Measurements from ENCODE around the gene KRTAP10-1. TPM values are rescaled to one million over a fixed set of nuclear protein-coding genes. Genes with fewer than 3 reads are reported as not detected.
"Not testable (repeated sequence)": the region's sequence is repeated elsewhere in the genome, so short reads cannot be mapped to it uniquely, and the experiment has no call there.

The KRTAP10-1 gene
- polyA plus RNA-seq, 3 donors = not detected

GRCh38 chr21:44511219-44511937, 28.6 kb downstream of the KRTAP10-1 start:
- WGBS, 3 donors = 82 to 84% (median 82%) methylated on average over 11 of the region's 11 CpGs
- H3K27ac ChIP-seq (ENCODE audit: low read depth, low read length) = no peak overlapping the region

DNA sequence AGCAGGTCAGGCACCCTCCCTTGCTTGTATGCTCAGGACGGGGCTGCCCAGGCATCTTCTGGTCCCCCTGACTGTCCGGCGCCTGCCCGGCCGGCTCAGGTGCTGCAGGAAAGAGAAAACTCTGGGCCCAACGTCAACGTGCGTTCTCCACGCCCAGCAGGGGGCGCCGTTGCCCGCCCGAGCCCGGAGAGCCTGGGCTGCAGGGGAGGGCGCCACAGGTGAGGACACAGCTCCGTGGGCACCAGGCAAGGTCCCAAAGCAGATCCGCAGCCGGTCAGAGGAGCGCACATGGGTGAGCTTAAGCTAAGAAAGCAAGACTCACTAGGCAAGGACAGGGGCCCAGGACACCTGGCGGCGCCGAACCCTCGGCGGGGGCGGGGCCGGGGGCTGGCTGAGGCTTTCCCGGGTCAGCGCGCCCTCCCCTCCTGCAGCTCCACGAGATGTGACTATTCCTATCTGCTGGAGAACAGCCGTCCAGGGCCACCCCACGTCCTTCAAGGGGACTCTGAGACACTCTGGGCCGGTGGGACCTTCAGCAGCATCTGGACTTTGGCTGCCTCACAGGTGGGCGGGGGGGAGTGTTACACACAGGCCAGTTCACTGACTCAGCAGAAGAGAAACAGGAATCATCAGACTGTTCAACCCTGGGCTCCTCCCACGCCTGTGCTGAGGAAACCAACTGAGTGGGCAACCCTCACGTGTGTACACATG, 29.3 kb downstream of the KRTAP10-1 start:
- WGBS, 3 donors = 4 to 10% (median 7%) methylated on average over 33 to 36 of the region's 36 CpGs
- H3K27ac ChIP-seq (ENCODE audit: low read depth, low read length) = no peak overlapping the region

GRCh38 chr21:44510109-44510507, 29.9 kb downstream of the KRTAP10-1 start:
- H3K27ac ChIP-seq (ENCODE audit: low read depth, low read length) = no peak overlapping the region
- 46 to 63% (median 54%) methylated on average over 18 of the region's 18 CpGs for WGBS, 3 donors

DNA sequence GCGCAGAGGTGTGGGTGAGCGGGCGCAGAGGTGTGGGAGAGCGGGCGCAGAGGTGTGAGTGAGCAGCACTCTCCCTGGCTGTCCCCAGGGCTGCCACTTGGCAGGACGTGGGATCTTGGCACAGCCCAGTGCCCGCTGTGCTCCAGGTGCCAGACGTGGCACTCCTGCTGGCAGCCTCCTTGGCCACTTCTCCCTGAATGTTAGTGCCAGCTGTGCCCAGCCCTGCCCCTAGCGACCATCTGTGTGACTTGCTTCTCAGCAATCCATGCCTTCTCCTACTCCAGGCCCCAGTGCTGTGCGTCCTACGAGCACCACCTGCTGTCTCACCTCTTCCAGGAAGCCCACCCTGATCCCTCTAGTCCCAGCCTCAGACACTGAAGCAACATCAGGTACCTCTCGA, 30.5 kb downstream of the KRTAP10-1 start:
- 40 to 77% (median 76%) methylated on average over 10 to 12 of the region's 12 CpGs for WGBS, 3 donors
- H3K27ac ChIP-seq (ENCODE audit: low read depth, low read length) = no peak overlapping the region

GRCh38 chr21:44508711-44509445, 31.1 kb downstream of the KRTAP10-1 start:
- no peak overlapping the region for H3K27ac ChIP-seq (ENCODE audit: low read depth, low read length)
- whole genome bisulfite sequencing, 3 donors = 78 to 83% (median 81%) methylated on average over 30 of the region's 30 CpGs

DNA sequence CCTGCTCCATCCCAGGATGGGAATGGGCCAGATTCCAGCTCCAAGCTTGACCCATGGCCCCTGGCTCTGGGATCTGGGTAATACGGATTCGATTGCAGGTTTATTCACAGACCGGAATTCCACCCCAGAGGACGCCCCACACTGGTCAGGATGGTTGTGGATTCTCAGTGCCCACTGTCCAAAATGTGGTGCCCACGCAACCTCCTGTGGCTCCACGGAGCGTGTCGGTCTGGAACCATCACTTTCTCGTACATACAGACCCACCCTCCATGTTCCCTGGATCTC, 31.6 kb downstream of the KRTAP10-1 start:
- WGBS, 3 donors = 75 to 84% (median 82%) methylated on average over 9 of the region's 9 CpGs
- H3K27ac ChIP-seq (ENCODE audit: low read depth, low read length) = no peak overlapping the region

- 84 to 88% (median 86%) methylated on average over 26 of the region's 26 CpGs for WGBS, 3 donors
- no peak overlapping the region for H3K27ac ChIP-seq (ENCODE audit: low read depth, low read length)
Observed at GRCh38 chr21:44507673-44508425, 32.1 kb downstream of the KRTAP10-1 start.

DNA sequence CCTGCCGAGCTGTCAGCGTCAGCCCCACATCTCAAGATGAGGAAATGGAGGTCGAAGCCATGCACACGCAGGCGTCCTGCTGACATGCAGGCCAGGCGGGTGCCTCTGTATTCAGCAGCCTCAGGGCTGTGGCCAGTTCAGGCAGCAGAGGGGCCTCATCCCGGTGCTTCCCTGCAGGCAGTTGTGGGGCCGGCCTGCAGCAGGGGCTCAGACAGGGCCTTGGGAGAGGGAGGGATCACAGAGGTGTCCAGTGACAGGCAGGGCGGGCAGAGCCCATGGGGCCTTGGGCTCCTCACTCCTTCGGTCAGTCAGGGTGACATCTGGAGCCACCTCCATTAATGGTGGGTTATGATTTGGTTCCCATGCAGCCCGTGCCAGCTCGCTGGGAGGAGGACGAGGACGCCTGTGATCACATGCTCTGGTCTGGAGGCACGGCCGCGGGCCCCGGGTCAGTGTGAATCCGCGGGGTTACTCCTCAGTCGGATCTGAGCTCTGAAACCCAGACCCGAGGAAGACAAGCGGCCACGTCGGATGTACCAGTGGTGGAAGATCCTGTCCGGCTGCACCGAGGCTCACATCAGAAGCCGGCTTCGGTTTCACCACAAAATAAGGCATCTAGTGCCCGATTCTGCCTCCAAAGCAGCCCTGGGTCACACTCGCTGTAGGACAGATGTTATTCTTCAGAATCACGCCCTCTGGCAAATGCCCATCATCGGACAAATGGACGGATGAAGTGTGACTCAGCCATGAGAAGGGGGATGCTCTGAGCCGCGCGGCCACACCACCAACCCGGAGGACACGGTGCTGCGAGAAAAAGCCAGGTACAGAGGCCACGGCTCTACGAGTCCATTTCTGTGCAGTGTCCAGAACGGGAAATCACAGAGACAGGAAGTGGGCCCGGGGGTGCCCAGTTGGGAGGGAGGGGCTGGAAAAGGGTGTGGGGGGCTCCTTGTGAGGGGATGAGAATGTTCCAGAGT, 33.4 kb downstream of the KRTAP10-1 start:
- 79 to 84% (median 81%) methylated on average over 44 of the region's 44 CpGs for WGBS, 3 donors

GRCh38 chr21:44505673-44506278, 34.2 kb downstream of the KRTAP10-1 start:
- WGBS, 3 donors = 55 to 79% (median 72%) methylated on average over 16 of the region's 16 CpGs

More for the DNA sequence above, 33.4 kb downstream of the KRTAP10-1 start:
- H3K27ac ChIP-seq (ENCODE audit: low read depth, low read length) = no peak overlapping the region

DNA sequence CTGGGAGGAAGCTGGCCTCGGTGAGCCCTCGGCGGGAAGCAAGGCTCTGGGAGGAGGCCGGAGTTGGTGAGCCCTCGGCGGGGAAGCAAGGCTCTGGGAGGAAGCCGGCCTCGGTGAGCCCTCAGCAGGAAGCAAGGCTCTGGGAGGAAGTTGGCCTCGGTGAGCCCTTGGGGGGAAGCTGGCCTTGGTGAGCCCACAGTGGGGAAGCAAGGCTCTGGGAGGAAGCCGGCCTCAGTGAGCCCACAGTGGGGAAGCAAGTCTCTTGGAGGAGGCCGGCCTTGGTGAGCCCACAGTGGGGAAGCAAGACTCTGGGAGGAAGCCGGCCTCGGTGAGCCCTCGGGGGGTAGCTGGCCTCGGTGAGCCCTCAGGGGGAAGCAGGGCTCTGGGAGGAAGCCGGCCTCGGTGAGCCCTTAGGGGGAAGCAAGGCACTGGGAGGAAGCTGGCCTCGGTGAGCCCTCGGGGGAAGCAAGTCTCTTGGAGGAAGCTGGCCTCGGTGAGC, 36.0 kb downstream of the KRTAP10-1 start:
- WGBS, 3 donors = 37 to 74% (median 42%) methylated on average over 18 to 20 of the region's 20 CpGs
- no peak overlapping the region for H3K27ac ChIP-seq (ENCODE audit: low read depth, low read length)

More at GRCh38 chr21:44505673-44506278, 34.2 kb downstream of the KRTAP10-1 start:
- no peak overlapping the region for H3K27ac ChIP-seq (ENCODE audit: low read depth, low read length)

DNA sequence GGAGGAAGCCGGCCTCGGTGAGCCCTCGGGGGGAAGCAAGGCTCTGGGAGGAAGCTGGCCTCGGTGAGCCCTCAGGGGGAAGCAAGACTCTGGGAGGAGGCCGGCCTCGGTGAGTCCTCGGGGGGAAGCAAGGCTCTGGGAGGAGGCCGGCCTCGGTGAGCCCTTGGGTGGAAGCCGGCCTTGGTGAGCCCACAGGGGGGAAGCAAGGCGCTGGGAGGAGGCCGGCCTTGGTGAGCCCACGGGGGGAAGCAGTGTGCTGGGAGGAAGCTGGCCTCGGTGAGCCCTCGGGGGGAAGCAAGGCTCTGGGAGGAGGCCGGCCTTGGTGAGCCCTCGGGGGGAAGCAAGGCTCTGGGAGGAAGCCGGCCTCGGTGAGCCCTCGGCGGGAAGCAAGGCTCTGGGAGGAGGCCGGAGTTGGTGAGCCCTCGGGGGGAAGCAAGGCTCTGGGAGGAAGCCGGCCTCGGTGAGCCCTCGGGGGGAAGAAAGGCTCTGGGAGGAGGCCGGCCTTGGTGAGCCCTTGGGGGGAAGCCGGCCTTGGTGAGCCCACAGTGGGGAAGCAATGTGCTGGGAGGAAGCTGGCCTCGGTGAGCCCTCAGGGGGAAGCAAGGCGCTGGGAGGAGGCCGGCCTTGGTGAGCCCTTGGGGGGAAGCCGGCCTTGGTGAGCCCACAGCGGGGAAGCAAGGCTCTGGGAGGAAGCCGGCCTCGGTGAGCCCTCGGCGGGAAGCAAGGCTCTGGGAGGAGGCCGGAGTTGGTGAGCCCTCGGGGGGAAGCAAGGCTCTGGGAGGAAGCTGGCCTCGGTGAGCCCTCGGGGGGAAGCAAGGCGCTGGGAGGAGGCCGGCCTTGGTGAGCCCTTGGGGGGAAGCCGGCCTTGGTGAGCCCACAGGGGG, 36.7 kb downstream of the KRTAP10-1 start:
- WGBS, 3 donors = 61 to 79% (median 65%) methylated on average over 43 of the region's 44 CpGs

DNA sequence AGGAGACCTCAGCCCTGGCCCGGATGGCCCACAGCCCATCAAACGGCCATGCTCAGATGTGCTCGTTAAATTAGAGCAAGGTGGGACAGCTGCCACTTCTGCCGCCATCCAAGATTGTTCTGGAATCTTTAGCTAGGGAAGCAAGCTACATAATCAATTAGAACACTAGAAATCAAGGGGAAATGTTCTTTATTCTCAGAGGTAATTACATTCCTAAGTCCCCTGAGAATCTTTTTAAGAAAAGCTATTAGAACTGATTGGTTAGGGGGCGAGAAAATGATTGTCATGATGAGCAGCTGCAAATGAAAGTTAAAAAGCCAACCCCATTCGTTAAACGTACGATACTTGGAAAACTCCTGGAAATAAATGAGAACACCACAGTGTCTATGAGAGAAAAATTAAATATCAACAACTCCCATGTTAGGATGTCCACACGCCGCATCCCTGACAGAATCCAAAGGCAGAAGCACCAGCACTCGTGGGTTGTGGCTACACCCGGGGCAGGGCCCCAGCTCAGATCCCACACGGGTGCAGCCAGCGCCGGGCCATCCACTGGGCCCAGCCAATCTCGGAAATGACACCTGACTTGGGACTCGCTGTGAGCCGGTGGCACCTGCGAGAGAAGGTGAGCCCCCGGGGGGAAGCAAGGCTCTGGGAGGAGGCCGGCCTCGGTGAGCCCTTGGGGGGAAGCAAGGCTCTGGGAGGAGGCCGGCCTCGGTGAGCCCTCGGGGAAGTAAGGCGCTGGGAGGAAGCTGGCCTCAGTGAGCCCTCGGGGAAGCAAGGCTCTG, 37.6 kb downstream of the KRTAP10-1 start:
- H3K27ac ChIP-seq (ENCODE audit: low read depth, low read length) = no peak overlapping the region
- 83 to 84% (median 84%) methylated on average over 27 of the region's 27 CpGs for WGBS, 3 donors

More for the DNA sequence above, 36.7 kb downstream of the KRTAP10-1 start:
- not testable (repeated sequence) for H3K27ac ChIP-seq (ENCODE audit: low read depth, low read length)

DNA sequence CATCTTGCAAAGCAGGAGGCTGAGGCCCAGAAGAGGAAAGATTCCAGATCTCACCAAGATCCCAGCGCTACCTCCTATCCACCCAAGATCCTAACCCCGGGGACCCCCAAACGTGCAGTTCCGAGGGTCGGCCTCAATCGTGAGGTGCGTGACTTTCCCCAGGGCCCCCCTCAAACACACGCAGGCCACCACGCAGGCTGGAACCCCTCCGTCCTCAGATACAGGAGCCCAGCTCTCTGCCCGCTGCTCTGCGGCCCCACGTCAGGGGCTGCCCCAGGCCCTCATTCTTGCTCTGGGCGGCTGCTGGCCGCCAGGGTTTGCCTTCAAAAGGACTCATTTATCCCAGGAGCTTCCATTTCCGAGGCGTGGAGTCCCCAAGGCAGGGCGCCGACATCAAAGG, 39.9 kb downstream of the KRTAP10-1 start:
- WGBS, 3 donors = 77 to 89% (median 84%) methylated on average over 19 of the region's 19 CpGs
- H3K27ac ChIP-seq (ENCODE audit: low read depth, low read length) = no peak overlapping the region

- WGBS, 3 donors = 79 to 88% (median 84%) methylated on average over 14 to 23 of the region's 23 CpGs
- H3K27ac ChIP-seq (ENCODE audit: low read depth, low read length) = no peak overlapping the region
Observed at GRCh38 chr21:44499631-44500030, 40.4 kb downstream of the KRTAP10-1 start.

- WGBS, 3 donors = 80 to 86% (median 81%) methylated on average over 18 of the region's 18 CpGs
- no peak overlapping the region for H3K27ac ChIP-seq (ENCODE audit: low read depth, low read length)
Observed at GRCh38 chr21:44499211-44499560, 40.8 kb downstream of the KRTAP10-1 start.
